GM18861 (cell line): ENCODE results near the gene PPP1CC.
A peak's percentile ranks its signal among the peaks of the same experiment; 100 is the strongest.
"Not testable (repeated sequence)": the region's sequence is repeated elsewhere in the genome, so short reads cannot be mapped to it uniquely, and the experiment has no call there.

ENCODE experiments used
- ATAC-seq: cut with Tn5 transposase; IDR thresholded peaks from one replicate; pipeline ENCODE4 v1.9.1; 2021; ENCODE audit not compliant: unreplicated experiment

The PPP1CC gene

GRCh38 chr12:110742718-110743570 is at the start of gene PPP1CC:
Gene PPP1CC, minus strand, starts transcription at chr12:110742891. Its CDS starts 184 bp downstream, at chr12:110742707.
- ATAC-seq: peak; percentile 58

DNA sequence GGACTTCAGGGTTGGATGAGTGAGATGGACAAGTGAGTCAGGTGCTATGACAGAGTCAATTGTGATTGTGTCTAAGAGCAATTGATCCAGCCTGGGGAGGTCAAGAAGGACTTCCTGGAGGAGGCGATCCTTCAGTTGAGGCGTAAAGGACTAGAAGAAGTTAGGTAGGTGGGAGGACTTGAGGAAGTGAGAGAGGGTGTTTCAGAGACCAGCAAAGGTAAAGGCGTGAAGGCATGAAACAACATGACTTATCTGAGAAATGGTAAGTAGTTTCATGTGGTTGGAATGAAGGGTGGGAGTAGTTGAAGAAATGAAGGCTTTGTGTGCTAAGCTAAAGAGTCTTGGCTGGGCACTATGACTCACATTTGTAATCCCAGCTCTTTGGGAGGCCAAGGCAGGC is 48.9 kb upstream of the PPP1CC start:
- ATAC-seq: no peak

DNA sequence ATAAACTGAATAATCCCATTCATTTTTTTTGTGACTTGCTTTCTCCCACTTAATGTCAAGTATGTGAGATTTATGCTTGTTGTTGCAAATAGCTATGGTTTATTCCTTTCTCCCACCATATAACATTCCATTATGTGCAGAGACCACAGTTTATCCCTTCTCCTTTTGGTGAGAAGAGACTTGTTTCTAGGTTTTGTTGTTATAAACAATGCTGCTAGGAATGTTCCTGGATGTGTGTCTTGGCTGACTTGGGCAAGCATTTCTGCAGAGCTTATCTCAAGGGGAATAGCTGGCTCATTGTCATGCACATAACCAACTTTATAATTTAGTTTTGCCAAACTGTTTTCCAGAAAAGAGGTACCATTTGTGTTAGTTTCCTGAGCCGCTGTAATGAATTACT is 47.6 kb upstream of the PPP1CC start:
- no peak for ATAC-seq

DNA sequence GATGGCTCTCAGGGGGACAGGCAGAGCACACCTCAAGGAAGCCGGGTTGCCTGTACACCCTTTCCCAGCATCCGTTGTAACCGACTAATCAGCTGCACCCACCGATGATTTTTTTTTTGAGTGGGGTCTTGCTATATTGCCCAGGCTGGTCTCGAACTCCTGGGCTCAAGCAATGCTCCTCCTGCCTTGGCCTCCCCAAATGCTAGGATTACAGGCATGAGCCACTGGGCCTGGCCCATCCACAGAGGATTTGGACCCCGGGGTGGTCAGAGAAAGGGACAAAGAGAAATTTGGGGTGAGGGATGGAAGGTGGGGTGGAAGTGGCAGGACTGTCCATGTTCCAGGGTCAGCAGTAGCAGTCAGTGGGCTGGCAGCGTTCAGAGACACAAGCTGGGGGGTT is 43.3 kb upstream of the PPP1CC start:
- no peak for ATAC-seq

DNA sequence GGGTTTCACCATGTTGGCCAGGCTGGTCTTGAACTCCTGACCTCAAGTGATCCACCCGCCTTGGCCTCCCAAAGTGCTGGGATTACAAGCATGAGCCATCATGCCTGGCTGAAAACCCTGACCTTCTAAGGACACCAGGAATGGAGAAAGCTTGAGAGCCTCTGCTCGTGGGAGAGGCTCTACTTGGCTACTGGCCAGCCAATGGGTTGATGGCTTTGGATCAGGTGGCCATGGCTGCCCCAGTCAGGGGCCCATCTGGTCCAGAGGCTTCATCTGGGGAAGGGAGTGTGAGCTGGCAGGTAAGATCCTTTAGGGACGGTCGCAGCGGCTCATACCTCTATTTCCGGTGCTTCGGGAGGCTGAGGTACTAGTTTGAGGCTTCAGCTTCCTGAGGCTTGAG is 42.5 kb upstream of the PPP1CC start:
- ATAC-seq: no peak

DNA sequence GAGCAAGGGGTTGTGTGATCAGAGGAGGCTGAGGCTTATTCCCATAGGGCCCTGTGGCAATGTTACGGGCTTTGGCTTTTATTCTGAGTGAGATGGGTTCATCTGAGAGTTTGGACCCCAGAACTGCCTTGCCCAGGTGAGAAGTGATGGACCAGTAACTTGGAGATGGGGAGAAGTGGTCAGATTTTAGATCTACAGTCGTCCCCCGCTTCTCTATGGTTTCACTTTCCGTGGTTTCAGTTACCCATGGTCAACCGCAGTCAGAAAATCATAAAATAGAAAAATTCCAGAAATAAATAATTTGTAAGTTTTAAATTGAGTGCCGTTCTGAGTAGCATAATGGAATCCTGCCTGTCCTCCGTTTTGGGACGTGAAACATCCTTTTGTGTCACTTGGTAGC is 40.2 kb upstream of the PPP1CC start:
- no peak for ATAC-seq

DNA sequence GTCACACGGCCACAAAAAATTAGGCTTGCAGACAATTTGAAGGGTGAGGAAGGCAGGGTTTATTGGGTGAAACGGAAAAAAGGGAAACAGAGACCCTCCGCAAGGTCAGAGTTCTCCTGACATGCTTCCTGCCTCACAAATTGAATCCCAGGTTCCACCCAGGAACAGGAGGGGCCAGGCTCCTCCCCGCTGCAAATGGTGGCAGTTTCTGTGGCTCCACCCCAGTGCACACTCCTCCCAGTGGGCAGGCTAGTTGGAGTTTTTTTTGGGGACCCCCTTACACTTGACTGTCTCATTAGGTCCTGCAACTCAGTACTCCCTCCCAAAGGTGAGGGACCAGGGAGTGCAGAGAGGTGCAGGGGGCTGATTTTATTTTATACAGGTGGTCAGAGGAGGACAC is 39.4 kb upstream of the PPP1CC start:
- ATAC-seq: no peak

- no peak for ATAC-seq
Measured at GRCh38 chr12:110780448-110780847, 37.8 kb upstream of the PPP1CC start.

DNA sequence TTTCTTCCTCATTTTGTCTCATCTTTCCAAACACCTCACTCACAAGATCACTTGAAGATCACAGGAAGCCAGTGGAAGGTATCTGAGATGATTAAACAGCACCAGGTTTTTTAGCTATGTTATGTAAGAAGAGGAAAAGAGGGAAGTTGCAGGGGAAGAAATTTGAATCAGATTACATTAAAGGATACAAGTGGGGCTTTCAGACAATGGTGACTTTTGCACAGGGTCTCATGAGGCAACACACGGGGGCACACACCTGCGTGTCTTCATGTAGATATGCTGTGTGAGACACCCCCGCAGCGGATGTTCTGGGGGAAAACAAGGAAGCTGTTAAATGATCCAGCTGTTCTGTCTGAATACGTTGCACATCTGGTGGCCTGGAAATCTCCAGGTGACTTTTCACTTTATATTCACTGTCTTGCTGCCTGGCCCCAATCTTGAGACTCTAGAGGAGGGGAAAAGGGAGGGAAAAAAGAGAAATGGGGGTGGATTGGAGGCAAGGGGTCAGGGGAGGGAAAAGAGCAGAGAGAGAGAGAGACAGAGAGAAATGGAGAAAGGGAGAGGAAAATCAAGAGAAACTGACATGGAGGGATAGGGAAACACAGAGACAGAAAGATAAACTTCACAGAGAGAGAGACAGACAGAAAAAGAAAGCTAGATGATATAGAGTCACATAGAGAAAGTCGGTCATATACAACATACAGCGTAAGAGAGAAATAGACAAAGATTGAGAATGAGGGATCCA is 36.3 kb upstream of the PPP1CC start:
- ATAC-seq: no peak

GRCh38 chr12:110776410-110776809 is 33.7 kb upstream of the PPP1CC start:
- ATAC-seq: peak; percentile 90

DNA sequence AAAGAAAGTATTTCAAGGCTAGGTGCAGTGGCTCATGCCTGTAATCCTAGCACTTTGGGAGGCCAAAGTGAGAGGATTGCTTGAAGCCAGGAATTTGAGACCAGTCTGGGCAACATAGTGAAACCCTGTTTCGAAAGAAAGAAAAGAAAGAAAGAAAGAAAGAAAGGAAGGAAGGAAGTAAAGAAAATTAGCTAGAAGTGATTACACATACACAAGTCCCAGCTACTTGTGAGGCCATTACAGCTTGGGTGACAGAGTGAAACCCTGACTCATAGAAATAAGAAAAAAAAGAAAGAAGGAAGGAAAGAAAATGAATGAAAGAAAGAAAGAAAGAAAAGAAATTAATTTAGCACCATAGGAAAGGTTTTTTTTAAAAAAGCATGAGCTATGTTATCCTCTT is 33.3 kb upstream of the PPP1CC start:
- no peak for ATAC-seq

DNA sequence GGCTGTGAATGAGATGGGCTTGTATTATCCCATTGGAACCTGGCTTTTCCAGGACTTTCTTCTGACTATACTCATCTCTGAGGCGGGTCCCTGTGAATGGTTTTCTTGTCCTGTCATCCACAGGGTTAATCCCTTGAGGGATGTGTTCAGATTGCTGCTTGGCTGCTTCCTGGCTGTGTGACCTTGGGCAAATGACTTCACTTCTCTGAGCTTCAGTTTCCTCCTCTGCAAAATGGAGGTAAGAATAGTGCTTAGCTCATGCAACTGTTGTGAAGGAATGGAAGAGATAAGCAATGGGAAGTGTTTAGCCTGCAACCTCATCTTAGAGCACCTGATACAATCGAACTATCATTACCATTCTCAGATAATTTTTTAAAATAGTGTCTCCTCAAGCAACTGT is 32.1 kb upstream of the PPP1CC start:
- ATAC-seq: no peak

- ATAC-seq: no peak
Measured at GRCh38 chr12:110768960-110769359, 26.3 kb upstream of the PPP1CC start.

- ATAC-seq: no peak
Measured at GRCh38 chr12:110767863-110768262, 25.2 kb upstream of the PPP1CC start.

GRCh38 chr12:110766311-110767154 is 23.8 kb upstream of the PPP1CC start:
- ATAC-seq: no peak

GRCh38 chr12:110765572-110765971 is 22.9 kb upstream of the PPP1CC start:
- ATAC-seq: not testable (repeated sequence)

GRCh38 chr12:110765111-110765510 is 22.4 kb upstream of the PPP1CC start:
- no peak for ATAC-seq

DNA sequence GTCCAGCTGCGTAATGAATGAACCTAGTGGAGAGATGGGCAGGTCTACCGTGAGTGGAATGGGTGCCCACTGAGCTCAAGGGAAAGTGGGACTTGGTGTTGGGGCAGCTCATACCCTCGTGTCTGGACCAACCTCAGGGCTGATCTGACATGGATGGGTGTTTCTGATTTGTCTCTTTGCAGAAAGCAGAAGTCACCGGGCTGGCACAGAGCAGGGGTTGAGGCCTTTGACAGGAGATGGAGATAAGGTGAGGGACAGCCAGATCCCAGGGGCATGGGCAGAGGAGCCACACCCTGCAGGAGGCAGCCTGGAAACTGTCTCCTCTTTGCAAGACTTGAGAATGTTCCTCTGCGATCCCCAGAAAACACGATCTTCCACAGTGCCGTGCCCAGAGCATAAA is 20.9 kb upstream of the PPP1CC start:
- no peak for ATAC-seq

DNA sequence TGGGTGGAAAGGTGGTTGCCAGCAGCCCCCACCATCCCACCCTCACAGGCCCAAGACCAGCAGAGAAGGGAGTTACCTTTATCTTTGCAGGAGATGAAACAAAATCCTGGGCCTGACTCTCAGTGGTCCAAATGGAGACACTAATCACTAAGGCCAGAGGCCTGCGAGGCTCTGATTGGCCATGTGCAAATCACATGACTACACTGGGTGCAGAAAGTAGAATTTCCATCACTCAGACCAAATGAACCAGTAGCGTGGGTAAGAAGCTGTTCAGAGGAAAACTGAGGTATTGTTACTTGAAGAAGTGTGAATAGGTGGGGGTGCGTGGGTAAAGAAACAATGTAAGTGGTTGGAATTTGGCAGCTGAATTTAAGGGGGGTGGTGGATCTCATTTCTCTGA is 20.2 kb upstream of the PPP1CC start:
- ATAC-seq: no peak

GRCh38 chr12:110760204-110760609 is 17.5 kb upstream of the PPP1CC start:
- ATAC-seq: no peak

- no peak for ATAC-seq
Measured at GRCh38 chr12:110758922-110759321, 16.2 kb upstream of the PPP1CC start.
